Measurements from ENCODE around the gene LHPP. TPM values are rescaled to one million over a fixed set of nuclear protein-coding genes. Genes with fewer than 3 reads are reported as not detected.

LHPP gene
- total RNA-seq, 1 donor from 2014 or later = 7.6 TPM

DNA sequence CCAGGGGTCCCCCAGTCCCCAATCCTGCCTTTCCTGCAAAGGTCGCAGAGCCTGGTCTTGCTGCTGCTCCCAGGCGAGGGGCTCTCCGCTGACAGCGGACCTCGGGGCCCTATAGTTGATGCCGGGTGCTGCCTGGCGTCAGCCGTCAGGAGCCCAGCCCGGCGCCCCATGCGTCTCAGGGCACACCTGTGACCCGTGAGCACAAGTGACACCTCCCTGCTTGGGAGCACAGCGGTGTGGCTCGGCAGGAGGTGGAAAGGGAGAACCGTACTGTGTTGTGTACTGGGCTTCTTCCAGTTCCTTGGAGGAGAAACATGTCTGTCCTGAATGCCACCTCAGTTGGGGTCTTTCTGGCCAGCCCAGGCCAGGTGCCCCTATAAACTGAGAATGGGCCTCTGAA is 56.7 kb downstream of the LHPP start:
- no peak for DNase-seq (ENCODE audit: extremely low read depth, low read depth, low spot score)

DNA sequence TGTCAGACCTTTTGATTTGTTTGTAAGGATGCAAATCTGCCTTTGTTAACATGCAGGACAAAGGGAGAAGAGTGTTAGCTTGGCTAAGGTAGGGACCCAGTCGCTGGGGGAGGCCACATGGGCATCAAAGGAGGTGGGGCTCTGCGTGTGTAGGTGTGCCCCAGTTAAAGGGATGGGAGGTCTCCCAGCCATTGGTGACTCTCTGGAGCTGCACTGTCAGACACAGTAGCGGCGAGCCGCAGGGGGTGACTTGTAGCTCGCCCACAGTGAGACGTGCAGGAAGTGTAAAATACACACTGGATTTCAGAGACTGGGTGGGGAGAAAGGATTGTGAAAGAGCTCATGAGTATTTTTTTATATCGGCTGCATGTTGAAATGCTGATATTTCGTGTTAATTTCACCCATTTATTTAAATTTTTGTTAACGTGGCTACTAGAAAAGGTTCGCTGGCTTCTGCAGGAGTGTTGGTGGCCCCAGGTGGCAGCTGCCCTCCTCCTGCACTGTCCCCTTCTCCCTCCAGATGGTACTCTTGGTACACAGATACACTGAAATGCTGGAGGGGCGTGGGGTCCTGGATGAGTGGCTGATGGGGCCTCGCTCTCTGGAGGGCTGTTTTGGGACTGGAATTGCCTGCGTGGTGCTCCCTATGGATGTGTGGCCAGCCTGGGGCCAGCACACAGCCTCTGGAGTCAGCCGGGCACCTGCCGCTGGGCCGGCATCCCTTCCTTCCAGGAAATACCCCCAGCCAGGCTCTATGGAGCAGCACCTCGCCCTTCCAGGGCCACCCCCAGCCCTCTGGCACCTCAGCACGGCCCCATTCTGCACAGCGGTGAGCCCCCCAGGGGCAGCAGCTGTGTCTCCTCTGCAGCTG is 59.2 kb downstream of the LHPP start:
- no peak for DNase-seq (ENCODE audit: extremely low read depth, low read depth, low spot score)

DNA sequence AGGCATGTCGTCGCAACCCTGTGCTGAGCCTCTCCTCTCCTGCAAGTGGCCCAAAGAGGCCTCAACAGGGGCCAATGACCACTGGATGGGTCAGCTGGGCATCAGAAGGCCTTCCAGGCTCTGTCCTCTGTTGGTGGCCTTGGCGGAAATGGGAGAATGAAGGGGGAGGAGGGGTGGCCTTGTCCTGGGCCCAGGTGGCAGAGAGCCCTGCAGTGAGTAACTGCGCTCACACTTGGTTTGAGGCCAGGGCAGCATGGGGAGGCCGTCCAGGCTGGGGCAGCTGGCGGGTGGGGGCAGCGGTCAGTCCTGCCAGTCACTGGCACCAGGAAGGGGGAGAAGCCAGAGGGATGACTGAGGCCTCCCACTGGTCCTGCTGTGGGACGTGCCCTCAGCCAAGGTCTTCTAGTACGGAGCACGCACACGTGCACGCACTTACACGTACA is 59.8 kb downstream of the LHPP start:
- DNase-seq (ENCODE audit: extremely low read depth, low read depth, low spot score) = no peak

DNA sequence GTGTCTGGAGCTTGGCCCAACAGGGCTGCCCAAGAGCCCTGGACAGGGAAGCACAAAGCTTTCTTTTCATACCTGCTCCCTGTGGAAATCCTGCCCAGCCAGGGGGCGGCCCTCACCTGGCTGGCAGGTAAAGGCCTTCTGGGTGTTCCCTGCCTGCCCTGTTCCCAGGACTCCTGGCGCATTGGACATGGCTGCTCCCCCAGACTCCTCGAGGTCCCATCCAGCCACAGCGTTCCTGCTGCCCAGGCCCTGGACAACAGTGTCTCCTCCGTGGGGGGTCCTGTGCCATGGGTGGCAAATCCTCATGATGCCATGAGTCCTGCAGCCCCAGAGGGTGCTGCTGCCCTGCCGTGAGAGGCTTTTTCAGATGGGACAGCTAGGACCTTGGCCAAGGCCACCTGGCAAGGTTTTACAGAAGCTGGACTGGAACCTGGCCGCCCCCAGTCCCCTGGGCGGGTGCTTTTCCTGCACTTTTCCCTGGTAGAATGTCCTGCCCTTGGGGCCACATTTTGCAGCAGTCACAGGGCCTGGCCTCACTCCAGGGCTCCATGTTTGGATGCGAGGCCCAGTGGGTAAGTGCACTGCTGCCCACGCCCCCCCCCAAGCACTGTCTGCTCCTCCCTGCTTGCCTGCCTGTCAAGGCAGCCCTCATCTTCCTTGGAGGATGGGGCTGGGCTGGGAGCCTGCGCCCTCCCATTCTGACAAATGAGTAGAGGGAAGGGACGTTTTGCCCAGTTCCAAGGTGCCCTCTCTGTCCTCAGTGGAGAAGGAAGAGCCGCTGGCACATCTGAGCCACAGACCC is 60.7 kb downstream of the LHPP start:
- no peak for DNase-seq (ENCODE audit: extremely low read depth, low read depth, low spot score)

DNA sequence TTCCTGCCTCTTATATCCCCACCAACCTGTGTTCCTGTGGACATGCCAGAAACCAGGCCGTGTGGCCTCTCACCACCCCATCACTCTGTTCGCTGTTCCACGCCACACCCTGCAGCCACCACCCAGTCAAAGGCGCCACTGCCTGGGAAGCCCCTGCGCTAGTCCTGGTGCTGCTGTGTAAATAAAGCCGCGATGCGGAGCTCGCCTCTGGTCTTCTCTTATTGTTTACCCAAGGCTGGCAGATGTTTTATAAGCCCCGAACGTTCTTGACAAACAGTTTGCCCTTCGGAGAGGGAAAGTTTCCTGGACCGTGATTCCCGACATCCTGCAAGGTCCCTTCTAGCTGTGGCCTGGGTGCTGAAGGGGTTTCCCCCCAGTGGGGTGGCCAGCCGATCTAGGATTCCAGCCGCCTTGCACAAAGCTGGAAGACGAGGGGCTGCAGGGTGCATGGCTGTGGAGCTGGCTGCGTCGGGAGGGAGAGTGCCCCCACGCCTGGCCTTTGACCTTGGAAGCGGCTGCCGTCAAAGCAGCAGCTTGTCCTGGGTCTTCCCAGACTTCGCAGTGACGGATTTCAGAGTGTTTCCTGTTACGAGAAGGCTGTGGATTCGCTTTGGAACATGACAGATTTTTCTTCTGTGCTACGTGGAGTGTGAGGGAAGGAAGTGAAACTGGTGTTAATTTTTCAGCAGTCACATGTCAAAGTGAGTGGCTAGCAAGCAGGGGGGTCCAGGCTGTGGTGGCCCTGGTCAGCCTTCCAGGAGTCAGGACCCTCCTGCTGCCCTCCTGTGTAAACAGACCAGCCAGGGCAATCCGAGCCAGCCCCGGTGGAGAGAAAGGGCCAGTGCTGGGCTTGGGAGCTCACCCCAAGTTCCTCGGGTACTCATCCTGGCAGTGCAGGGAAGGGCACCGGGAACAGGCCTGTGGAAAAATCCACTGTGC is 61.6 kb downstream of the LHPP start:
- DNase-seq (ENCODE audit: extremely low read depth, low read depth, low spot score) = no peak

DNA sequence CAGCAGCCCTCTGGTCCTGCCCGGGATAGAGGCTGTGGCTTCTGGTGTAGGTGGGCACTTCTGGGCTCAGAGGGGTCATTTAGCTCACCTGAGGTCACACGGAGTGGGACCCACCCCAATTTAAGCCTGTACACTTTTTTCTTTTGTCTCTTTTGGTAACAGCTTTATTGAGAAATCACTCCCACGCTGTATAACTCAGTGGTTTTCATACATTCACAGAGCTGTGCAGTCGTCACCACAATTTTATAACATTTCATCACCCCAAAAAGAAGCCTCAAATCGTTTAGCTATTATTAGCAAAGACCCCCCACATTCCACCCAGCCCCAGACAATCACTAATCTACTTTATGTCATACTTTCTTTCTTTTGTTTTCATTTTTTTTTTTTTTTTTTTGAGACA is 62.3 kb downstream of the LHPP start:
- no peak for DNase-seq (ENCODE audit: extremely low read depth, low read depth, low spot score)

DNA sequence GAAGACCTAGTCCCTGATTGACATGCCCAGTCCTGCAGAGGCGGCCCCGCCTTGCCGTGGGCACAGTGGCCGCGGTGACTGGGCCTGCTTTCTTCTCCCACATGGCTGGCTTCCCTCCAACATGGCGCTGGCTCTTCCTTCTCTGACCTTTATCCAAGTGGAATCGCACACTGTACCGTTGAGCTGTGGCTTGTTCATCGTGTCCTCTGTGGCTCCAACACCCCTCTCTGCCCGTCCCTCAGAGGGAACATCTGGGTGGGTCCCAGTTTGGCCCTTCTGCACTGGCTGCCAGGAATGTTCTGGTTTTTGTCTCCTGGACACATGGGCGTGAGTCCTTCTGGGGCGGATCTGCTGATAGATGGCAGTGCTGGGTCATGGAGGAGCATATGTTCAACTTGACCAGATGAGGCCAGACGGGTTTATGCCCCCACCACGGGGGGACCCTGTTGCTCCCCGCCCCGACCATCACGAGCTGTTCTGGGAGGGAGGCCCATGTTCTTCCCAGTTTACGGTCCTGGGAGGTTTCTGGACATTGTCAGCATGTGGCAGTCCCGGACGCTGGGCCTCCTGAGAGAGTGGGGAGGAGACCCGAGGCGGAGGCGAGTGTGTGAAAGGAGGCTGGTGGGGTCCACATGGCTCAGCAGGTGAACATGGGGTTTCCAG is 63.5 kb downstream of the LHPP start:
- no peak for DNase-seq (ENCODE audit: extremely low read depth, low read depth, low spot score)

DNA sequence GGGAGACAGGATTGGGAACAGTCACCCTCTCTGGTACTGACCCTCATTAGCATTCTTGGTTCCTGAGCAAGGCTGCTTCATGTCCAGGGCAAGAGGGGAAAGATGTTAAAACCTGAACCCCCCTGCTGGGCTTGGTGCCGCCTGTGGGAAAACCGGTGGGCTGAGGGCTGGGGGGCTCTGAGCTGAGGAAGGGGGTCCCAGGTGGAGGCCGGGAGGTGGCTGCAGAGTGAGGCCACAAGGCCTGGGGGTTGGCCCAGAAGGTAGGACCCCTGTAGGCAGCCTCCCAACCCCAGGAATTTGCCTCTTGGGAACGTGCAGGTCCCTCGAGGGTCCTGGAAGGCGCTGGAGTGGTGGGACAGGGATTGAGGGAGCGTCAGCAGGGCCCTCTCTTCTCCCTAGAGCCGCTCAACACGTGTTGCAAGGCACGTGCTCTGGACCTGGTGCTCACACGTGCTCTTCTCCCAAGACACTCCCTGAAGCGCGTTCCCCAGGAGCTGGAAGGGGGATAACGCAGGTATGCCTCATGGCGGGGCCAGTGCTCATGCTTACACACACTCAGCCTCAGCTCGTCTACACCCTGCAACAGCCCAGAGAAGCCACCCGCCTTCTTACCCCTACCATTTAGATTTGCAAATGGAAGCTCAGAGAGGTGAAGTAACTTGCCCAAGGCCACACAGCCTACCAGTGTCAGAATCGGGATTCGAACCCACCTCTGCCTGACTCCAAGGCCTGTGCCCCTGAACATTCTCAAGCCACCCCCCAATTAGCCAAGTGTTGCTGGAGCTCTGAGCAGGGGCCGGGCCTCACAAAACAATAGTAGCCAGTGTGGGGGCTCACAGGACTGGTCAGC is 64.4 kb downstream of the LHPP start:
- no peak for DNase-seq (ENCODE audit: extremely low read depth, low read depth, low spot score)

DNA sequence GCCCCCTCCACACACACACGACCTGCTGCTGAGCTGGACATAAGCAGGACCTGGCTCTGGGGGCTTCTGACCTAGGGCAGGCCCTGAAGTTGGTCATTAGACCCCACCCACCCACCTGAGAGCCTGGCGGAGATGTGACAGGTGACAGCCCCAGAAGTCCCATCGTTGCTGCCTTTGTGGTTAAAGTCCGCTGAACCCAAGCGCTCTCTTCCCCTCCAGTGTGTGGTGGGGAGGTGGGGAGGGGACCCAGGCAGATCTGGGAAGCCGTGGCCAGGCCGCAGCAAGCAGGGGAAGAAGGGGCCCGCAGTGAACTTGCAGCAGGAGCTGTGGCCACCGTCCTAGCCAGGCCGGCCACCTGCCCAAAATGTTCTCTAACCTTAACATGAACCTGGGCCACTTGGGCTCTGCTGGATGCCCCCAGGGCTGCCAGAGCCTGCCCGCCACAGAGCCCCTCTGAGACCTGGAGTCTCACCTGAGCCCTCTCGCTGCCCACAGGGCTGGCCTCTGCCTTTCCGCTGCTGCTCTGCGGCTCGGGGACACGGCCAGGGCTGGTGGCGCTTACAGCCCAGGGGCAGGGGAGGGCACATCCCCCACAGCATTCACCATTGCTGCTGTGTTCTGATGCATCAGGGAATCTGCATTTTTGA is 65.1 kb downstream of the LHPP start:
- DNase-seq (ENCODE audit: extremely low read depth, low read depth, low spot score) = no peak

DNA sequence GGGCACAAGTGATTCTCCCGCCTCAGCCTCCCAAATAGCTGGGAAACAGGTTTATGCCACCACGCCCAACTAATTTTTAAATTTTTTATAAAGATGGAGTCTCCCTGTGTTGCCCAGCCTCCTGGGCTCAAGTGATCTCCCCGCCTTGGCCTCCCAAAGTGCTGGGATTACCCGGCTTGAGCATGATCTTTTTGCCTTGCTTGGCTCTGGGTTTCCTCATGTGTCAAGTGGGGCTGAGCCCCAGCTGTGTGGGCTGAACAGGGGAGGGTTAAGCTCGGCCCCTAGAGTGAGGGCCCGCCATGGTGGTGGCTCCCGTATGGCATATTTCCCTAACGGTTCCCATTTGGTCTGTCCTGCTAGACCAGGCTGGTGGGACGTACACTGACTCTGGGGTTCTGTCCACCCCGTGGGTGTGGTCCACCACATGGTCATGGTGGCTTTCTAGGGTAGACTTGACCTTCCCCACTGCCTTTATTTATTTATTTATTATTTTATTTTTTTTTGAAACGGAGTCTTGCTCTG is 66.3 kb downstream of the LHPP start:
- no peak for DNase-seq (ENCODE audit: extremely low read depth, low read depth, low spot score)

DNA sequence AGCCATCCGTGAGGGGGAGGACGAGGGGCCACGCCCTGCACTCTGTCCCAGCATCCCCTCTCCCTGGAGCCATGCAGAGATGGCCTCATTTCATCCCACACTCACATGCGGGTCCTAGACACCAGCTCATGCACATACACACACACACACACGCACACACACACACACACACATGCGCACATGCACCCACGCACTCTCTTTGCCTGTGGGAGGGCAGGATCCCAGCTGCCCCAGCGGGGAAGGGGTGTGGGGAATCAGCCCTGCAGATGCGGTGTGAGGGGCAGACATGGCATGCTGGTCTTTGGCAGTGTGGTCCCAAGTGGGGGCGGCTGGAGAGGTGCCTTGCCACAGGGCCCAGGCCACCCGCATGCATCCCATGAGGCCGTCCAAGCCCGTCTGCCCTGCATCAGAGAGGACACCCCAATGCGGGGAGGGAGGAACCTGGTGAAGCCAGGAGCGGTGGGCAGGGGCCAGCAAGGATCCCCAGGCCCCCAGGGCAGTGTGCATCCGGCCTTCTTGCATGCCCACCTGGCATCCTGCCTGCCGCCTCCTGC is 68.1 kb downstream of the LHPP start:
- DNase-seq (ENCODE audit: extremely low read depth, low read depth, low spot score) = no peak

DNA sequence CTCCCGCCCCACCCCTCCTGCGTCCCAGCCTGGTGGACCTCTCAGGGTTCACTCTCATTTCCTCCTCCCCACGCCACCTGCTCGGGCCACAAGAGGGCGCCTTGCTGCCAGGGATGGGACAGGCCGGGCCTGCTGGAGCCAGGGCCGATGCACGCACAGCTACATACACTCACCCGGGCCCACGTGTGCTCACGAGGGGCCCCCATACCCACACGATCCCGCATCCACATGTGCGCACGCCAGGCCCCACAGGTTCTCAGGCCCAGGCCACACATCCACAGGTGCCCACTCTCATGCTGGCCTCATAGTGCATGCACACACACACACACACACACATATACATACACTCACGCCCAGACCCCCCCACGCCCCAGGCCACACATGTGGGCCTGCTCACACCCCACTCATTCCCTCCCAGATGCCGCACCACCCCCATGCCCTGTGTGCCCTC is 68.6 kb downstream of the LHPP start:
- DNase-seq (ENCODE audit: extremely low read depth, low read depth, low spot score) = no peak

DNA sequence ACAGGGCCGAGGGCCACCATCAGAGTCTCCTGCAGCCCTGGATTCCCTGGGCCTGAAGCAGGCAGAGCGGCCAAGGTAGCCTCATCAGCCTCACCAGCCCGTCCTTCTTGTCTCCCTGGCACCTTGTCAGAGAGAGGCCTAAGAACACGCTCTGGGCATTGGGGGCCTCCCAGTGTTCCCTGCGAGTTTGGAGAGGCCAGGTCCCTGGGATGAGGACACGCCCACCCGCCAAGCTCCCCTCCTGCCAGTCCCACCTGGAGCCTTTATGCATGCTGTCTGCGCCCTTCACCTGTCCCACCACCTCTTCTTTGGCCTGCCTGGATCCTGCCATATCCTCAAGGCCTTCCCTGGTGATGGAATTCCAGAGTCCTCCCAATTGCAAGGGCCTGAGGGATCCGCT is 69.2 kb downstream of the LHPP start:
- no peak for DNase-seq (ENCODE audit: extremely low read depth, low read depth, low spot score)

DNA sequence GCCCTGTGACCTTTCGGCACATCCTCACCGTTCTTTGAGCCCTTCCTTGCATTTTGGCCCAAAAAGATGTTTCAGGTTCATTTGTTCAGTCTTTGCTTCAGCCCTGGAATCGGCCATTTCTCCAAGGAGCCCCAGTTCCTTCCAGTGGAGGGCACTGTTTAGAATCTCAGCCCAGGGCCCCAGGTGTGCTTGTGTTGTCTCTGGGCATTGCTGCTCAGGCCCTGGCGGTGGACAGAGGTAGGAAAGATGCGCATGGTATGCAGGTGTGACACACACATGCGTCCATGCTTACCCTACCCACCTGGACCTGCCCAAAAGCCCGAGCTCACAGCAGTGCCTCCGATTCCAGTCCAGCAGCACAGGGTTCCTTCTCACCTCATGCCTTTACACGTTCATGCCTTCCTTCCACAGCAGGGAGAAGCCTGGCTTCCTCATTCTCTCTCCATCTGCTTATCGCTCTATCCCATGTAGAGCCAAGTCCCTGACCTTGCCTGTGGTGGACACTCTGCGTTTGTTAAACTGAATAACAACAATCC is 70.6 kb downstream of the LHPP start:
- no peak for DNase-seq (ENCODE audit: extremely low read depth, low read depth, low spot score)

DNA sequence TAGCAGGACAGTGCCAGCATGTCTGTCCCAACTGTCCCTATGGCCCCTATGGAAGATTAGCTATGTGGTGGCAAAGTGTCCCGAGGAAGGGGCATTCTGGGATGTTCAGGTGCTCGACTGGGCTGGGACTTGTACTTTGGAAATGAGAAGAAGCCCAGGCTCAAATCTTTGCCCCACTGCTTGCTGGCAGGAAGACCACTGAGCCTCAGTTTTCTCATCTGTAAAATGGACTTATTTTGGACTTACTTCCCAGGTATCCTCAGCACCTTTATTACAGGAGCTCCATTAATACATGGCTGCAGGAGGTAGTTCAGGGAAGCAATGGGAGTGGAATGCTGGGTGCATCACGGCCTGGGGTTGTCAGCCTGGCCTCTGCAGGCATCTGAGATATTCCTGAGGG is 71.2 kb downstream of the LHPP start:
- DNase-seq (ENCODE audit: extremely low read depth, low read depth, low spot score) = no peak

DNA sequence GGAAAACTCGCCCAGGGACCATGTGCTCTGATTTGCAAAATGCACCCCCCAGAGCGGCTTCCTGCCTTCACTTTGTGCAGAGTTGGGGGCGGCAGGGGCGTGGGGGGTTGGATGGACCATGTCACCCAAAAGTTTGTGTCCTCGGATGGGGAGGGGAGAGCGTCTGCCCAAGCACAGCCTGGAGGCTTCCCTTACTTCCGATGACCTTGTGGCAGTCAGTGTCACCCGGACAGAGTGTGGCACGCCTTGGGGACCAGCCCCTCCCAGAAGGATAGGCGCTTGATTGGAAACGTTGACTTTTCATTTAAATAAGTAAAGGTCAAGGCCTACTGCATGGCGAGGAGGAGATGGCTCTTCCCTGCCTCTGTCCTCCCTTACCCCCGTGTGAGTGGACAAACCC is 71.6 kb downstream of the LHPP start:
- no peak for DNase-seq (ENCODE audit: extremely low read depth, low read depth, low spot score)

DNA sequence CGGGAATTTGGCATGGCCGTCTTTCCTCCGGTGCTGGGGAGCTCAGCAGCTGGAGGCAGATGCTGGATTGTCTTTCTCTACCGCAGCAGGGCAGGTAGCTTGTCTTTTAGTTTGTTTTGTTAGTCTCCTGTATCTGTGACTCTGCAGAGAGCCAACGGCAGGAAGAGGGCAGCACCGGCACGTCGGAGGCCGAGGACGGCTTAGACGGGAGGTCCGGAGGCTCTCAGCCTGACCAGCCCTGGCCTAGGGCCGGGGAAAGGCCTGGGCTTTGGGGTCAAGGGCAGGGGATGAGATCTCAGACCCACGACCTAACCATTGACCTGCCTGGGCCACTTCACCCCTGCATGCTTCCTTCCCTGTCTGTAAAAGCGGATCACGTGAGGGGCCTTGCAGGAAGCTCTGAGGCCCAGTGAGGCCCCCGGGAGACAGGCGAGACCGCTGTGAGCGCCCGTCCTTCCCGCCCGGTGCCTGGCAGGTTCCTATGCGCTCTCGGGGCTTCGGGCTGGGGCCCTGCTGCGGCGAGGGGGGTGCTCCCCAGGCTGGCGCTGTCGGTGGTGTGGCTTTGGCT is 72.7 kb downstream of the LHPP start:
- DNase-seq (ENCODE audit: extremely low read depth, low read depth, low spot score) = no peak
